Measurements from ENCODE around the gene BIRC2.

- no peak for TF ChIP-seq POLR2A (IDR thresholded peaks at IDR 0.05; ENCODE audit: low read depth, low read length)
- peak; percentile 27; the same call in 1 of the 2 replicates for TF ChIP-seq POLR2AphosphoS5 (IDR thresholded peaks at IDR 0.05; ENCODE audit: low read depth, low read length)
- no peak for TF ChIP-seq SPI1 (IDR thresholded peaks at IDR 0.05; ENCODE audit: low read depth, low read length)
- no peak for TF ChIP-seq TAF1 (IDR thresholded peaks at IDR 0.05; ENCODE audit: low read depth, low read length)
- no peak for TF ChIP-seq PAX5 (IDR thresholded peaks at IDR 0.05; ENCODE audit: insufficient read depth, low read length, severe bottlenecking)
These were observed 48.8 kb downstream of the BIRC2 start for GRCh38 chr11:102395720-102396393.
